HT1080 (cell line): ENCODE measurements around the gene AMZ1. TPM values are rescaled to one million over a fixed set of nuclear protein-coding genes. Genes with fewer than 3 reads are reported as not detected.
"Not testable (repeated sequence)": the region's sequence is repeated elsewhere in the genome, so short reads cannot be mapped to it uniquely, and the experiment has no call there.

Experiments used
- DNase-seq: peaks from one replicate; pipeline ENCODE4 v3.0.0-alpha.2; 2015; ENCODE audit warnings: low read depth
- total RNA-seq: library from RNA; depleted of rRNA; stranded (reverse); fragments of >200 nt; shearing (Covaris generic); gene quantifications from 2 replicates; pipeline ENCODE4 v1.2.3, GENCODE V29; 2014

The AMZ1 gene
- total RNA-seq, 1 experiment from 2014 or later: not detected

DNA sequence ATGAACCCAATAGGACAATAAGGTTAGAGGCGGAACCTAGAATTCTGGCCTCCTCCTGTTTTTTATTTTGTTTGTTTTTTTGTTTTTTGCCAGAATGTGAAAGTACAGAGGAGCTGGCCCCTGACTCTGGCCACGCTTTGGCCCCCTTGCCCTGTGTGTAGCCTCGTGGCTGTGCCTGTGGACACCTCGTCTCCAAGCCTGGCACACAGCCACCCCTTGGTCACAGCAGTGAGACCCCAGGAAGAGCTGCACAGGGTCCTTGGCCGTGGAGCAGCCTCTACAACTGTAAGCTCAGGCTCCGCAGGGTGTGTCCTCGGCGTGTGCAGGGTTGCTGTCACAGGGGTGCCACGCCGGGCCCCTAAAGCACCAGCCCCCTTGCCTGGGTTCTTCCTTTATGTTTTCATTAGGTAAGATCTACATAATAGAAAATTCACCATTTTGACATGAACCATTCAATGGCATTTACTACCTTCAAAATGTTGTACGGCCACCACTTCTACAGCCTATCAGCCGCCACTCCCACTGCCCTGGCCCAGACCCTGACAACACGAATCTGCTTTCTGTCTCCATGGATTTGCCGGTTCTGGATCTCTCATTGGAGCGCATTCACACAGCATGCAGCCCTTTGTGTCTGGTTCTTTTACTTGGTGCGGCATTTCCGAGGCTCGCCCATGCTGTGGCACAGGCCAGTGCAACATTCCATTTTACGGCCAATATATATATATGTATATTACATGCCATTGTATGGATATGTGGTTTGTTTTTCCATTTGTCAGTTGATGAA lies 51.0 kb downstream of the AMZ1 start:
- DNase-seq: no peak

DNA sequence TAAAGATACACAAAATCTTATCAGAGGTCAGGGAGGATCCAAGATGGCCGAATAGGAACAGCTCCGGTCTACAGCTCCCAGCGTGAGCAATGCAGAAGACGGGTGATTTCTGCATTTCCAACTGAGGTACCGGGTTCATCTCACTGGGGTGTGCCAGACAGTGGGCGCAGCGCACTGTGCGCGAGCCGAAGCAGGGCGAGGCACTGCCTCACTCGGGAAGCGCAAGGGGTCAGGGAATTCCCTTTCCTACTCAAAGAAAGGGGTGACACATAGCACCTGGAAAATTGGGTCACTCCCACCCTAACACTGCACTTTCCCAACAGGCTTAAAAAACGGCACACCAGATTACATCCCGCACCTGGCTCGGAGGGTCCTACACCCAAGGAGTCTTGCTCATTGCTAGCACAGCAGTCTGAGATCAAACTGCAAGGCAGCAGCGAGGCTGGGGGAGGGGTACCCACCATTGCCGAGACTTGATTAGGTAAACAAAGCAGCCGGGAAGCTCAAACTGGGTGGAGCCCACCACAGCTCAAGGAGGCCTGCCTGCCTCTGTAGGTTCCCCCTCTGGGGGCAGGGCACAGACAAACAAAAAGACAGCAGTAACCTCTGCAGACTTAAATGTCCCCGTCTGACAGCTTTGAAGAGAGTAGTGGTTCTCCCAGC lies 55.7 kb downstream of the AMZ1 start:
- not testable (repeated sequence) for DNase-seq

DNA sequence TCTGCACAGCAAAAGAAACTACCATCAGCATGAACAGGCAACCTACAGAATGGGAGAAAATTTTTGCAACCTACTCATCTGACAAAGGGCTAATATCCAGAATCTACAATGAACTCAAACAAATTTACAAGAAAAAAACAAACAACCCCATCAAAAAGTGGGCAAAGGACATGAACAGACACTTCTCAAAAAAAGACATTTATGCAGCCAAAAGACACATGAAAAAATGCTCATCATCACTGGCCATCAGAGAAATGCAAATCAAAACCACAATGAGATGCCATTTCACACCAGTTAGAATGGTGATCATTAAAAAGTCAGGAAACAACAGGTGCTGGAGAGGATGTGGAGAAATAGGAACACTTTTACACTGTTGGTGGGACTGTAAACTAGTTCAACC lies 60.7 kb downstream of the AMZ1 start:
- not testable (repeated sequence) for DNase-seq

DNA sequence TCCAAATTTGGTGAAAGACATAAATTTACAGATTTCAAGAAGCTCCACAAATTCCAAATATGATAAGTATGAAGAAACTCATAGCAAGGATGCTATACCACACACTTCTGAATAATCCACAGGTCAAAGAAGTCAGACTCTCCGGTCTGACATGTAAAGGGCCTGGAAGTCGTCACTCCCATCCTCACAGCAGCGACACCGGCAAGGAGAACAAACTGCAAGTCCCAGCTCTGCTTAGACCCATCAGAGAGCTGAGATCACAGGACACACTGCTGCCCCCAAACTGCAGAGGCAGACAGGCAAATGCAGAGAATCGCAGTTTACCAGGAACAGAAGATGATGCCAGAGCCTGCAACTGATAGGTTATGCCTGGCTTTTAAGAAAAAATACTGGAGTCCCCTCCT lies 62.0 kb downstream of the AMZ1 start:
- DNase-seq: no peak

DNA sequence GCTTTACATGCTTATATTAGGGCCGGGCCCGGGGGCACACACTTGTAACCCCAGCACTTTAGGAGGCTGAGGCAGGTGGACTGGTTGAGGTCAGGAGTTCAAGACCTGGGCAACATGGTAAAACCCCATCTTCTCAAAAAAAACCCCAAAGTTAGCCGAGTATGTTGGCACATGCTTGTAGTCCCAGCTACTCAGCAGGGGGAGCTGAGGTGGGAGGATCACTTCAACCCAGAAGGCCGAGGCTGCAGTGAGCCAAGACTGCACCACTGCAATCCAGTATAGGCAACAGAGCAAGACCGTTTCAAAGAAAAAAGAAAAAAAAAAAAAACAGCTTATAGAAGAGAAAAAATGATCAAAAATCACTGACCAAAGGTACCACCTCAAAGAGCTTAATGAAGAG lies 63.1 kb downstream of the AMZ1 start:
- no peak for DNase-seq

DNA sequence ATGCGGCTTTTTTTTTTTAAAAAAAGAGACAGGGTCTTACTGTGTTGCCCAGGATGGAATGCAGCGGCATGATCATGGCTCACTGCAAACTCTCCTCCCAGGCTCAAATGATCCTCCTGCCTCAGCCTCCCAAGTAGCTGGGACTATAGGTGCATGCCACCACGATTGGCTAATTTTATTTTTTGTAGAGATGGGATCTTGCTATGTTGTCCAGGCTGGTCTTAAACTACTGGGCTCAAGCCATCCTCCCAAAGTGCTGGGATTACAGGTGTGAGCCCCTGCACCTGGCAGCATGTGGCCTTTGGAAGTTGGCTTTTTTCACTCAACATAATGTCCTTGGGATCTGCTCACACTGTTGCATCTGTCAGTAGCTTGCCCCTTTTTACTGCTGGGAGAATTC lies 65.1 kb downstream of the AMZ1 start:
- no peak for DNase-seq

DNA sequence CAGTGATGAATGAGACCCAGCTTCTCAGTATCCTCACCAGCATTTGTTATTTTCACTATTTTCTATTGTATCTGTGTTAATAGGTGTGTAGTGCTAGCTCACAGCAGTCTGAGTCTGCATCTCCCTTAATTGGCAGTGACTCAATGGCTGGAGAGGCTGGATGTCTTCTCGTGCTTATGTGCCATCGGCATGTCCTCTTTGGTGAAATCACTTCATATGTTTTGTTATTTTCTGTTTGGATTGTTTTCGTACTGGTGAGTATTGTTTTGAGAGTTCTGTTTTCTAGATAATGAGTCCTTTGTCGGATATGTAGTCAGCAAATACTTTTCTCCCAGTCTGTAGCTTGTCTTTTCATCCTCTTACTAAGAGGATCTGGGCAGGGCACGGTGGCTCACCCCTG lies 66.1 kb downstream of the AMZ1 start:
- DNase-seq: no peak

DNA sequence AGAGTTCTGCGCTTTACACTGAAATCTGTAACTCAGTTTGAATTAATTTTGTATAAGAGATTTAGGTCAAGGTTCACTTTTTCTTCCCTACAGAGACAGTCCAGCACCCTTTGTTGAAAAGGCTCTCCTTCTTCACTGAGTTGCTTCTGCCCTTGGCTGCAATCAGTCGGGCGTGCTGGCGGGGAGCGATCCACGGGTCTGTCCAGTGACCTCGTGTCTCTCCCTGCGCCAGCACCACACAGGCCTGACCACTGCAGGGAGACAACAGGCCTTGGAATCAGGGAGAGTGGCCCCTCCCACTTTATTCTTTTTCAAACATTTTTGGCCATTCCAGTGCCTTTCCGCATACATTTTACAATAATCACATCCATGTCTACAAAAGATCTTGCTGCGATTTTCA lies 66.9 kb downstream of the AMZ1 start:
- no peak for DNase-seq

DNA sequence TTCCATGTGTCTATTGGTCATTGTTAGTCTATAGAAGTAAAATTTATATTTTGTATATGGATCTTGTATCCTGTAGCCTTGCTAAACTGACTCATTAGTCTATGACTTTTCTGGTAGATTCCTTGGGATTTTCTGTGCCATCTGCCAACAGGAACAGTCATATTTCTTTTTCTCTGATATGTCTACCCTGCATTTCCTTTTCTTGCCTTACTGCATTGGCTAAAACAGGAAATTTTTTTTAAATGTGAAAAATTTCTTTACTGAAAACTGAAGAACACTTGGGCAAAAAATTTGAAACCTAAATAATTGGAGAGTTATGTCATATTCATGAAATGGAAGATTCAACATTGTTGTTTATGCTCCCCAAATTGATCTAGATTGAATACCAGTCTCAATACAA lies 67.5 kb downstream of the AMZ1 start:
- DNase-seq: no peak

DNA sequence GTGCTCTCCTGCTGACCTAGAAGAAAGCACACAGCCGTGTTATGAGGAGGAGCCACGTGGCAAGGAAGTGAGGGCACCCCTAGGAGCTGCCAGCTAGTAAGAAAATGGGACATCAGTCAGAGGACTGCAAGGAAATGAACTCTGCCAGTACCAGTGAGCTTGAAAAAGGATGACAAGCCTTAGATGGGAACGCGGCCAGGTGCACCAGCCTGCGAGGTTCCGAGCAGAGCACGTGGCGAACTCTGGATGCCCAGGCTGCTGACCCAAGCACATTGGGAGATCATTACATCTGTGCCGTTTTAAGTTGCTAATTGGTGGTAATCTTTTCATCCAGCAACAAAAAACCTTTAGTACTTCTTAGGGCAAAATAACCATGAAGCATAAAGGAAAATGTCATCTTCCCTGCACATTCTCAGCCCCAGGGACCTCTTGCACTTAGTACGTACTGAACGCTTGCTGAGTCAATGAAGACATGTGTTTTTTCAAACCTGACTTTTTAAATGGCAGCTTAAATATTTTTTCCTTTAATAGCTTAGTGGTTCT lies 69.4 kb downstream of the AMZ1 start:
- peak; percentile 82 for DNase-seq

DNA sequence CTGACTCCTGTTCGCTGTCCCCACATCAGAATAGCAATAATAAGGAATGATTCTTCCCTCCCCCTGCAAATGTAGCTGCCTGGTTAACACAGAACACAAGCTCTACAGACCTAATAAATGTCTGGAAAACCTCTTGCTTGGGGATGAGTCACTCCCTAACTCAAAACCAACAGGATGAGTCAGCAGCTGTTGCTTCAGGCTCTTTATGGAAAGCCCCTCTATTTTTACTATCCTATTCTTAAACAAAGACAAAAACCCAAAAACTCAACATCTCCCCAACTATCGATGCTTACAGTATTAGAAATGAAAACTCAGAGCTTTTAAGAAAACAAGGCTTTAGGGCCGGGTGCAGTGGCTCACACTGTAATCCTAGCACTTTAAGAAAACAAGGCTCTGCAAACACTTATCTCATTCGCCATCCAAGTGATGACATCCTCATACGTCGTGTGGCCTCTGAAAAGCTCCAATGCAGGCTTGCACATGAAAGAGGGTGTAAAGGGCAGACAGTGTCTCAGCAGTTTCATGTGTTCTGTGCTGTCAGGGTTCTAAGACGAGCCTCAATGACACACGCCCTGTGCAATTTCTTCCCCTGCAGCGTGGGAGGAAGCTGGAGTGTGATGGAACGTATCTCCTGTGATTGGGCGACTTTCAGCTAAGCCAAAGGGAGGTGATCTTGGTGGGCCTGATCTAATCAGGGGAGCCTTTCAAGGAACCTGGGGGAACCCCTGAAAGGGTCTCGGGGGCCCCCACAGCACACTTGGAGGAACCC lies 70.1 kb downstream of the AMZ1 start:
- DNase-seq: peak; percentile 97

DNA sequence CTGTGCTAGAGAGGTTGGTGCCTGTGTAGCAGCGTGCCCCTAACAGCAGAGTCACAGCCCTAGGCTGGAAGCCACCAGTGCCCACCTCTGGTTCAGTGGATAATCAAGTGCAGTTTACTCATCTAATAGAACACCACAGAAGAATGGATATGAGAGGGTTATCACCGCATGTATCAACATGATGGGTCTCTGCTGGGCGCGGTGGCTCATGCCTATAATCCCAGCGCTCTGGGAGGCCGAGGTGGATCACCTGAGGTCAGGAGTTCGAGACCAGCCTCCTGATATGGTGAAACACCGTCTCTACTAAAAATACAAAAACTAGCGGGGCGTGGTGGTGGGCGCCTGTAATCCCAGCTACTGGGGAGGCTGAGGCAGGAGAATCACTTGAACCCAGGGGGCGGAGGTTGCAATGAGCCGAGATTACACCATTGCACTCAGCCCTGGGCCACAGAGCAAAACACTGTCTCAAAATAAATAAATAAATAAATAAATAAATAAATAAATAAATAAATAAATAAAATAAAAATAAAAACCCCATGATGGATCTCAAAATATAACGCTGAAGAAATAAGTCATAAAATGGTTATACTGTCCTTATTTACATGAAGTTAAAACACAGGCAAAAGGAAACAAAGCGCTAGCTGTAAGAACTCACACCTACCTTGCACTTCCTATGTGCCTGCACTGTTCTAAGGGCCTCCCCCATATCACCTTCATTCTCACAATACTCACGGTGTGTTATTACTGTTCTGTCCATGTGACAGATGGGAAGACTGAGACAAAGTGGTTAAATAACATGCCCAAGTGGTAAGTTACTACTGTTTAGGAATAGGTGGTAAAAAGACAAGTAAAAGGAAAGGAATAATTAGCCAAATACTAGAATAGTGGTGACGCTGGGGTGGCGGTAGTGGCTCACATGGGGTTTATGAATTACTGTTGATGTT lies 70.9 kb downstream of the AMZ1 start:
- no peak for DNase-seq

DNA sequence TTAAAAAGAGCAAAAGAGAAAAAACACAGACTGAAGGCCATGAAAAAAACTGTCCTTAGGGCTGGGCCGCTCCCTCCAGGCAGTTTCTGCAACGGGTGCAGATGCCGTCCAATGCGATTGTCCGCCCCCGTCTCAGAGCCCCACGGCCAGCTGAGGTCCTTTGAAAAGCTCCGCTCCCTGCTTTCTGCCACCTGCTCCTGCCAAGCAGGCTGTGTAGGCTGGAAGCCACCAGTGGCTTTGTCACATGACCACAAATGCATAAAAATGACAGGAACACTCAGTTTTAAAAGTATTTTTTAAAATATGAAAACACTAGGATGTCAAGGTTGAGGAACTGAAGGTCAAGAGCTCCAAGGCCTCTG lies 71.7 kb downstream of the AMZ1 start:
- no peak for DNase-seq

DNA sequence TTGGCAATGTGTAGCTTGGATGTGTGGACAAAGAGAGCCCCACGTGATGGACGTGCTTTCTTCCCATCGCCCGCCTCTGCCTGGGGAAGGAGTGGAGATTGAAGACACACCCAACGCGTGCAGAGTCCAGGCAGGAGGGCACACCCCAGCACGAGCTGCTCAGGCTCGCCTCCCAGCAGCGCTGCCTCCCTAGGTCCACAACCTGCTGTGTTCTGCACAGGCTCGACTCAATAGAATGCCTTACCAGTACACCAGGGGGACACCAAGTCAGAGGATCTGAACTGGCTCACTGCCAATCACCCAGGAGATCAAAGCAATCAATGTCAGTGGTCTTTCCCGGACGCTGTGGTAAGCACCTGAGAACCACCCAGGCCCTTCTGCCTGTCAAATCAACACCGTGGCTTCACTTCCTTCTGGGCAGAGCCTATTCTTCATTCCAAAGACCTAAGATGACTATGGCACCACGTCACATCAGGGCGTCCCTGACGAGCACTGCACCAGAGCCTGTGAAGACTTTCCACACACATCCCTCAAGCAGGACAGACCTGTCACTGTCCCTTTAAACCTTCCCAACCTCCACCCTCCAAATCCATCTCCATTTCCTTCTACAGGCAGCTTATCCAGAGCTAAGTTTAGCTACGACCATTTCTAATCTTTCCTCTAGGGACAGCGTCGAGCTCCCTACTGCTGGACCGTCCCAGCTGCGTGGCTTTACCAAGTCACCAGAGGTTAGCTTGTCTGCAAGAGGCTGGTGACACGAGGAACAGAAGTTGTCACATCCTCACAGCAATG lies 72.3 kb downstream of the AMZ1 start:
- DNase-seq: peak; percentile 48

DNA sequence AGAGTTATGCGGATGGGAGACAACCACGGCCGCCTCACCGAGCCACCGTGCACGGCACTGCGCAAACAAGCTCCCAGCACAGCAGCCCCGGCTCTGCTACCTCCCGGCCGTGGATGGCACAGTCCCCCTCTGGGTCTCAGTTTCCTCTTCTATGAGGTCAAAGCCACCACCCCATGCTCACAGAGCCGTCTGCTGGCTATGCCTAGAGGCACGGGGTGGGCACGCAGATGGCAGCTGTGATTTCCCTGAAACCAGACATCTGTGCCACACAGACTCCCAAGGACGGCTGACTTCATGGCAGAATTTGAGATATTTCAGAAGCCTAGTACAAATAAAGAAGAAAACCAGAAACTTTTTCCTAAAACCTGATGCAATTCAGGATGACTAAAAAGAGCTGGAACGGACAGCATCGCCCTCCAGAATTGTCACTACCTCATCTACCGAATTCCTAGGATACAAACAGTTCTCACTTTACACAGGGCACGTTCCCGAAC lies 73.2 kb downstream of the AMZ1 start:
- DNase-seq: no peak

DNA sequence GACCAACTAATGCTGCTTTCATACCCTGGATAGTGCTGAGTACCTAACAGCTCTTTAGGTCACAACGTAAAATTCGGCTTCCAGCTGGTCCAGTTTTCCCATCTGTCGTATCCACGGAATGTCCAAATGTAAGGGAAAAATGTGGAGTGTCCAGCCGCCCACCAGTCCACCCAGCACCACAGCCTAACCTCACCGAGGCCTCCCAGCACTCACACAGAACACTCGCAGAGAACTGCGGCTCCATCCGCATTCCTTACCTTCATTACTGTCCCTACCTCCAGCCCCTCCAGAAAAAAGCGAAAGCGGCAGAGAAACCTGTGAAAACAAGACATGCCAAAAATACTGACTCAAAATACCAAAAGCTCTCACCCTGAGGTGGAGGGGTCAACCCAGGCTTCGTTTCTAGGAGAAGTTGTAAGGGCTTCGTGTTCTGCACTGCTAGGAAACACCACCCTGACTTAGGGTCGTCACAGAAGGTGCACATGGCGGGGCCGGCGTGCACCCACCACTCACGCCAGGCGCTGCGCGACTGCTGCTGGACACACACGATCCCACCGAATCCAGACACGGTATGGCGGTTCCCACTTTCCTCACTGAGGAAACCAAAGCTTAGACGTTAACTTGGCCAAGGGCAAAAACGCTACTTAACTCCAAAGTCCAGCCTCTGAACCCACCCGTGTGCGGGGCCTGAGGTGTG lies 73.9 kb downstream of the AMZ1 start:
- DNase-seq: no peak

DNA sequence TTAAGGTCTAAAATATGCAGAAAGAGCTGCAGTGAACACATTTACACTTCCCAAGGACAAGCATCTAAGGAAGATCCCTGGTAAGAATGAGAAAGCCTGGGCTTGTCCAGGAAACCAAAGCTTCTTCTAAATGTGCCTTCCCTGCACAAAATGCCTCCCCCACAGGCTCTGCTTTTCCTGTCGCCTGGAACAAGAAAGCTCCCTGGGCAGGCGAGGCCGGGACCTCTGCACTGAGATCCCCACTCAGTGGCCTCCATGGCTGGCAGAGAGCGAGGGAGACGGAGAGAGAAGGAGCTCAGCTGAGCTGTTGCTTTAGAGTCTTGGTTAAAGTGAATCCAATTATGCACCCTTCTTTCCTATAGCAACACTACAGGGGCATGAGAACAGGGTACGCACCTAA lies 75.6 kb downstream of the AMZ1 start:
- no peak for DNase-seq

DNA sequence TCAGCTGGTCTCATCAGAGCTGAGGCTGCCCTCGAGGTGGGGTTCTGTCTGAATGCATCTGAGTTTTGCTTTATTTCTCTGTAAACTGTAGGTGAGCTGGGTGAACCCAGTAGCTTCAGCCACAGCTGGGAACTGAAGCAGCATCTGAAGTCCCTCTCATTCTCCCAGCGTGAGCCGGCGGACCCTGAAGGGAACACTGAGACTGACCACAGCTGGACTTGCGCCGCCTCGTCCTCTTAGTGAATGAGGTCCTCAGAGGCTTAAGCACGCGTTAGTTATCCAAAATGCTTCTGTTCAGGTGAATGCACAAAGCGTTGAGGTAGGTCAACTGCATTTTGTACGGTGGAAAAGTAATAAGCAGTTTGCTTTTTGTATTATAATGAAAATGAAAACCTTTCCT lies 76.6 kb downstream of the AMZ1 start:
- no peak for DNase-seq
